Measurements from ENCODE around the gene ACOT12. TPM values are rescaled to one million over a fixed set of nuclear protein-coding genes. Genes with fewer than 3 reads are reported as not detected.

Gene ACOT12
- total RNA-seq, 1 donor from 2014 or later: 0.46 TPM

DNA sequence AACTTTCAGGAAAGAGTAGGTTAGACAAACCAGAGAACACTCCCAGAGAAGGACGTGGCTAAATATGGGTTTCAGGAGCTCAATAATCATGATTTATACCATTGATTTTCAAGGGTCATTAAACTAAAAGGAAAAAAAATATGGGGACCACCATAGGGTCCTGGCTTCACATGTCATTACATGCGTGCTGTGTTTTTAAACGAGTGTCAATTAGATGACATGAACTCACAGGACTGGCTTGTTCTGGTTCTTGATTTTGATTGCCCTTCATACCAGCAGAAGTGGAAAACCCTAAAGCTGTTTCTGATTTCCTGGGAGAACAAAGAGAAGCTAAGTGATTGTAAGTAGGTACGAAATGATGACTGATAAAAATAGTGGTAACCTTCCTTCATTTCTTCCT, 5.8 kb downstream of the ACOT12 start:
- no peaks in the 10 kb centered on the region for H3K36me3 Mint-ChIP-seq
- no peak overlapping the region for H3K27ac Mint-ChIP-seq
- TF ChIP-seq, protein P1, sequence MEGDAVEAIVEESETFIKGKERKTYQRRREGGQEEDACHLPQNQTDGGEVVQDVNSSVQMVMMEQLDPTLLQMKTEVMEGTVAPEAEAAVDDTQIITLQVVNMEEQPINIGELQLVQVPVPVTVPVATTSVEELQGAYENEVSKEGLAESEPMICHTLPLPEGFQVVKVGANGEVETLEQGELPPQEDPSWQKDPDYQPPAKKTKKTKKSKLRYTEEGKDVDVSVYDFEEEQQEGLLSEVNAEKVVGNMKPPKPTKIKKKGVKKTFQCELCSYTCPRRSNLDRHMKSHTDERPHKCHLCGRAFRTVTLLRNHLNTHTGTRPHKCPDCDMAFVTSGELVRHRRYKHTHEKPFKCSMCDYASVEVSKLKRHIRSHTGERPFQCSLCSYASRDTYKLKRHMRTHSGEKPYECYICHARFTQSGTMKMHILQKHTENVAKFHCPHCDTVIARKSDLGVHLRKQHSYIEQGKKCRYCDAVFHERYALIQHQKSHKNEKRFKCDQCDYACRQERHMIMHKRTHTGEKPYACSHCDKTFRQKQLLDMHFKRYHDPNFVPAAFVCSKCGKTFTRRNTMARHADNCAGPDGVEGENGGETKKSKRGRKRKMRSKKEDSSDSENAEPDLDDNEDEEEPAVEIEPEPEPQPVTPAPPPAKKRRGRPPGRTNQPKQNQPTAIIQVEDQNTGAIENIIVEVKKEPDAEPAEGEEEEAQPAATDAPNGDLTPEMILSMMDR (conservative IDR thresholded peaks at IDR 0.05): no peak
- peaks cover 21% of the 10 kb centered on the region for H3K27me3 Mint-ChIP-seq
- H3K4me1 Mint-ChIP-seq (ENCODE audit: unreplicated experiment): no peaks in the 10 kb centered on the region
- H3K9me3 Mint-ChIP-seq: no peaks in the 10 kb centered on the region
- H3K4me3 Mint-ChIP-seq: no peak overlapping the region
- DNase-seq (ENCODE audit: extremely low spot score, unreplicated experiment): no peak

DNA sequence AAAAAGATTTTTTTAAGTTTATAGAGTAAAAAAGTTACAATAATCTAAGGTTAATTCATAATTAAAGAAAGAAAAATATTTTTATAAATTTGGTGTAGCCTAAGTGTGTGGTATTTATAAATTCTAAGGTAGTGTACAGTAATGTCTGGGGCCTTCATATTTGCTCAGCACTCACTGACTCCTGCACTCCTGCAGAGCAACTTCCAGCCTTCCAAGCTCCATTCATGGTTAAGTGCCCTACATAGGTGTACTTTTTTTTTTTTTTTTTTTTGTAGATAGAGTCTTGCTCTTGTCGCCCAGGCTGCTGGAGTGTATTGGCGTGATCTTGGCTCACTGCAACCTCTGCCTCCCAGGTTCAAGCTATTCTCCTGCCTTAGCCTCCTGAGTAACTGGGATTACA, 10.1 kb downstream of the ACOT12 start:
- Mint-ChIP-seq H3K36me3 (no peaks in the 10 kb centered on the region), H3K4me3 (no peak overlapping the region), H3K27ac (no peak overlapping the region), H3K4me1 (ENCODE audit: unreplicated experiment) (no peaks in the 10 kb centered on the region), H3K27me3 (peaks cover 1% of the 10 kb centered on the region), H3K9me3 (no peaks in the 10 kb centered on the region)
- DNase-seq (ENCODE audit: extremely low spot score, unreplicated experiment): no peak
- TF ChIP-seq, protein P1 (conservative IDR thresholded peaks at IDR 0.05): no peak

DNA sequence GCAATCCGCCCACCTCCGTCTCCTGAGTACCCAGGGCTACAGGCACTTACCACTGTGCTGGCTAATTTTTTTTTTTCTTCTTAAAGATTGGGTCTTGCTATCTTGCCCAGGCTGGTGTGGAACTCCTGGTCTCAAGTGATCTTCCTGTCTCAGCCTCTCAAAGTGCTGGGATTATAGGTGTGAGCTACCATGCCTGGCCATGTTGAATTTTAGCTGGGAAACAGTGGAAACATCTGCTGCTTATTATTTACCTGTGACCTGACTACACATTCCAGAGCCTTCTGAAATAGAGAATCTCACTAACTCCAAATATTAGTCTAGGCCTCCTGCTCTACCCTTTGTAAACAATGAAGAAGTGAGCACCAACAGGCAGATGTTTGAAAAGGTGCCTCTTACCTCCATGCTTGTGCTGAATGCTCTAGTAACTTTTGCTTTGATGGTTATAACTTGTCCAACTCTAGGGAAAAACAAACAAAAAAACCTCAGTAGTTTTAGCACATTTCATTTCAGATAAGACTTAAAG, 22.5 kb downstream of the ACOT12 start:
- Mint-ChIP-seq H3K9me3 (no peaks in the 10 kb centered on the region), H3K27ac (no peak overlapping the region), H3K4me3 (no peak overlapping the region), H3K36me3 (no peaks in the 10 kb centered on the region), H3K27me3 (peaks cover 10% of the 10 kb centered on the region), H3K4me1 (ENCODE audit: unreplicated experiment) (no peaks in the 10 kb centered on the region)
- TF ChIP-seq, protein P1 (conservative IDR thresholded peaks at IDR 0.05): no peak
- no peak for DNase-seq (ENCODE audit: extremely low spot score, unreplicated experiment)

DNA sequence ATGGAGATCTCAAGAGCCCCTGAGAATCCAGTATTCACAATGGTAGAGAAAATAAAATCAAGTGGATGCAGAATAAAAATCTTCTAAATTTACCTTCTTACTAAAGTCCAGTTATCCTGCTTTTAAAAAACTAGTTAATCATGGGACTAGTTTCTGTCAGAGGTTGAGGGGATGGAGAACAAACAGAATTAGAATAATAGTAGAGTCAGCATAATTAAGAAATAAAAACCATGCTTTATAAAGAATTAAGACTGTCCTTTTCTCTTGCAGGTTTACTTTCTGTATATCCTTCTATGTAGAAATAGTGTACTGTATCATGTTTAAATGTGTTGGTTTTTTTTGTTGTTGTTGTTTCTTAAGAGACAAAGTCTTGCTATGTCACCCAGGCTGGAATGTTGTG, 23.0 kb downstream of the ACOT12 start:
- DNase-seq (ENCODE audit: extremely low spot score, unreplicated experiment): no peak
- Mint-ChIP-seq H3K4me3 (no peak overlapping the region), H3K9me3 (no peaks in the 10 kb centered on the region), H3K27me3 (peaks cover 7% of the 10 kb centered on the region), H3K36me3 (no peaks in the 10 kb centered on the region), H3K4me1 (ENCODE audit: unreplicated experiment) (no peaks in the 10 kb centered on the region), H3K27ac (no peak overlapping the region)
- TF ChIP-seq, protein P1 (conservative IDR thresholded peaks at IDR 0.05): no peak

DNA sequence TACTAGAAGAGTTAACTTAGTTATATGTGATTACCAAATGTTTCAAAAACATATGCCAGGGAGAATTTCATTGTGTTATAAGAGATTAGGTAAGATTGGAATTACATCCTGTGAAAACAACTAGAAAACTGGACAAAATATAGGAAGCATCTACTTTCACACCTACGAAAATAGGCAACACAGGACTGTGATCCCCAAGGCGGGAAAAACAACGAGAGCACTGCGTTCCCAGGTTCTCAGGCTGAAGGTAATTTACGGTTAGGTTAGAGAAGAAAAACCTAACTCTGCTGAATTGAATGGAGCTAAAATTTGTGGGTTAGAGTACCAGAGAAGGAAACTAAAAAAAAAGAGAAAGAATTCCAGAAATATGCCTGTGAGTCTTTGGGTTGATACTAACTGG, 28.4 kb downstream of the ACOT12 start:
- DNase-seq (ENCODE audit: extremely low spot score, unreplicated experiment): no peak
- TF ChIP-seq, protein P1 (conservative IDR thresholded peaks at IDR 0.05): no peak
- no peaks in the 10 kb centered on the region for H3K27me3 Mint-ChIP-seq
- no peak overlapping the region for H3K27ac Mint-ChIP-seq
- no peaks in the 10 kb centered on the region for H3K9me3 Mint-ChIP-seq
- H3K4me1 Mint-ChIP-seq (ENCODE audit: unreplicated experiment): no peaks in the 10 kb centered on the region
- H3K4me3 Mint-ChIP-seq: no peak overlapping the region
- H3K36me3 Mint-ChIP-seq: no peaks in the 10 kb centered on the region

Measured in type B pancreatic cell (in vitro differentiated cells).